Esophagus squamous epithelium (tissue), 5 donors: ENCODE results near the gene LTF. TPM values are rescaled to one million over a fixed set of nuclear protein-coding genes. Genes with fewer than 3 reads are reported as not detected.

Experiments used
- DNase-seq: peaks from one replicate; lab custom pipeline; 2025; lab: John Stamatoyannopoulos, UW
- H3K27ac ChIP-seq, 4 donors: fragments of 200-600 bp; sonication (generic); one replicate each; pipeline ENCODE4 v1.5.1; 2016 to 2019; ENCODE audit warnings: mild to moderate bottlenecking in 1 of 4
- H3K27me3 ChIP-seq, 4 donors: fragments of 200-600 bp; sonication (generic); 1 replicate in 3 of 4; 2 replicates in 1 of 4; pipeline versions ENCODE4 v1.5.1 to v1.6.0; 2017 to 2021; ENCODE audit warnings: antibody characterized with exemption in 1 of 4
- H3K36me3 ChIP-seq, 3 donors: fragments of 200-600 bp; sonication (generic); one replicate each; pipeline ENCODE4 v1.5.1; 2016 to 2019
- H3K4me1 ChIP-seq, 3 donors: fragments of 200-600 bp; sonication (generic); one replicate each; pipeline ENCODE4 v1.5.1; 2017 to 2019
- H3K4me3 ChIP-seq, 4 donors: fragments of 200-600 bp; sonication (generic); 1 replicate in 3 of 4; 2 replicates in 1 of 4; pipeline ENCODE4 v1.5.1; 2016 to 2019; ENCODE audit warnings: mild to moderate bottlenecking in 2 of 4, moderate library complexity in 1 of 4
- H3K9me3 ChIP-seq, 3 donors: fragments of 200-600 bp; sonication (generic); one replicate each; pipeline ENCODE4 v1.5.1; 2016 to 2019
- POLR2A ChIP-seq, 4 donors: fragments of 450-650 bp; IDR thresholded peaks; one replicate each; pipeline ENCODE4 v1.6.1; 2017; ENCODE audit warnings: antibody characterized with exemption in 4 of 4, mild to moderate bottlenecking in 4 of 4, moderate library complexity in 3 of 4
- WGBS, 2 donors: methylation state at CpG; one replicate each; pipeline ENCODE4 v1.1.5; 2018; 5-methylcytosine and 5-hydroxymethylcytosine counted together
- intact Hi-C: fragments of 100-400 bp; cut with DNase I; formaldehyde crosslinking; loops from one replicate; pipeline ENCODE4 v1.15.0; 2022
- total RNA-seq, 4 donors: library from RNA; depleted of rRNA; stranded (reverse); fragments of >200 nt; gene quantifications; one replicate each; pipeline ENCODE4 v1.1.0, GENCODE V29; 2016
- TF ChIP-seq, protein P1 (sequence below), 6 experiments: fragments of 450-650 bp in 4 of 6; fragments of 200-600 bp in 2 of 6; sonication (generic) in 2 of 6; IDR thresholded peaks; one replicate each; pipeline ENCODE4 v1.5.1; 2016 to 2019; ENCODE audit warnings: antibody characterized with exemption in 6 of 6, mild to moderate bottlenecking in 4 of 6, moderate library complexity in 4 of 6
- donor health status: DM: yes; HTN: yes; CAD: no.

The LTF gene
- total RNA-seq, 4 donors from 2014 or later: 0.57 to 204 (median 2.6) TPM

DNA sequence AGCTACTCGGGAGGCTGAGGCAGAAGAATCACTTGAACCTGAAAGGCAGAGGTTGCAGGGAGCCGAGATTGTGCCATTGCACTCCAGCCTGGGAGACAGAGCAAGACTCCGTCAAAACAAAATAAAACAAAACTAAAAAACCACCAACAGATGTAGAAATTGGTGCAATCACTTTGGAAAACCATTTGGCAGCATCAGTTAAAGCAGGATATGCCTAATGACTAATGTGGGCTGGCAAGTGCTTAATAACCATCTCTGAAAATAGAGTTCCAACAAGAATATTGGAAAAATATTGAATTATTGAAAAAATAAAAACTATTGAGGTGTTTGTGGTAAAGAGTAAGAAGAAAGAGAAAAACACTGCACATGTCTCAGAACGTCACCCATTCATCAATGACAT is 16.9 kb upstream of the LTF start:
- no peak for TF ChIP-seq POLR2A (IDR thresholded peaks at IDR 0.05)
- TF ChIP-seq, protein P1, sequence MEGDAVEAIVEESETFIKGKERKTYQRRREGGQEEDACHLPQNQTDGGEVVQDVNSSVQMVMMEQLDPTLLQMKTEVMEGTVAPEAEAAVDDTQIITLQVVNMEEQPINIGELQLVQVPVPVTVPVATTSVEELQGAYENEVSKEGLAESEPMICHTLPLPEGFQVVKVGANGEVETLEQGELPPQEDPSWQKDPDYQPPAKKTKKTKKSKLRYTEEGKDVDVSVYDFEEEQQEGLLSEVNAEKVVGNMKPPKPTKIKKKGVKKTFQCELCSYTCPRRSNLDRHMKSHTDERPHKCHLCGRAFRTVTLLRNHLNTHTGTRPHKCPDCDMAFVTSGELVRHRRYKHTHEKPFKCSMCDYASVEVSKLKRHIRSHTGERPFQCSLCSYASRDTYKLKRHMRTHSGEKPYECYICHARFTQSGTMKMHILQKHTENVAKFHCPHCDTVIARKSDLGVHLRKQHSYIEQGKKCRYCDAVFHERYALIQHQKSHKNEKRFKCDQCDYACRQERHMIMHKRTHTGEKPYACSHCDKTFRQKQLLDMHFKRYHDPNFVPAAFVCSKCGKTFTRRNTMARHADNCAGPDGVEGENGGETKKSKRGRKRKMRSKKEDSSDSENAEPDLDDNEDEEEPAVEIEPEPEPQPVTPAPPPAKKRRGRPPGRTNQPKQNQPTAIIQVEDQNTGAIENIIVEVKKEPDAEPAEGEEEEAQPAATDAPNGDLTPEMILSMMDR (IDR thresholded peaks at IDR 0.05): no peak
- Histone ChIP-seq H3K27ac (no peak overlapping the region), H3K36me3 (no peaks in the 10 kb centered on the region), H3K27me3 (peaks cover 0 to 26% (median 0%) of the 10 kb centered on the region in 4 donors), H3K9me3 (no peaks in the 10 kb centered on the region), H3K4me1 (no peaks in the 10 kb centered on the region), H3K4me3 (no peak overlapping the region)
- DNase-seq: no peak
- intact Hi-C loops: loop anchor here (10.0 kb wide), 1 partner anchor 143 kb away; no protein-coding TSS in a partner anchor
- 57 to 60% methylated on average over 4 of the region's 4 CpGs for whole genome bisulfite sequencing, 2 donors

DNA sequence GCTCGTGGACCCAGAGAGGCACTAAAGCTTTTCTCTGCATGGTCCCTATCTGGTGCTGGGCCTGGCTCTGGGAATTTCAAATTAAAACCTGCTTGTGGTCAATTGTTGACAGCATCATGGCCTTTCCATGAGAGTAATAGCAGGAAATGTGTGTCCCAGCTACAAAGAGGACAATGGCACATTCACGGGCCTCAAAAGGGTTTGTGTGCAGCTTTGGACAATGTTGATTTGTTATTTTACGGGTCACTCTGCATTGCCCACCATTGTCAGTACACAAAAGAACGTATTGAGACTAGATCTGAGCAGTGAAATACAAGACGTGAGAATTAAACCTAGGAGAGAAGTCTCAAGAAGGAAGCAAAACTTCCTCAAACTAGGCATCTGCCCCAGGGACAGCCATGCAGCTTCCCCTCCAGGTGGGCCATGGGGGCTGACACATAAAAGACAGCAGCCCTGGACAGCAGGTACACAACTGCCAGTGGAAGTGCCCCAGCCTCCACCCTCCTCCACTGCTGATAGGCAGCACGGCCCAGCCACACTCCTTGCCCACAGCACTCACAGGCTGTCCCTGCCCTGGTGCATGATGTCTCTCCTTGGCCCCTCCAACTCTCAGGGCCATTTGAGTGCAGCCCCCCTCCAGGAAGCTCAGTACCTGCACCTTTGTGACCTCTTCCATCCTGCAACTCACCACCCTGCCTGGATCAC is 15.9 kb upstream of the LTF start:
- Histone ChIP-seq H3K36me3 (no peaks in the 10 kb centered on the region), H3K4me1 (no peaks in the 10 kb centered on the region), H3K4me3 (no peak overlapping the region), H3K27ac (no peak overlapping the region), H3K27me3 (peaks cover 0 to 26% (median 0%) of the 10 kb centered on the region in 4 donors), H3K9me3 (no peaks in the 10 kb centered on the region)
- no peak for DNase-seq
- WGBS, 2 donors: 88 to 91% methylated on average over 5 to 6 of the region's 6 CpGs
- TF ChIP-seq, protein P1 (IDR thresholded peaks at IDR 0.05): no peak
- TF ChIP-seq POLR2A (IDR thresholded peaks at IDR 0.05): no peak
- intact Hi-C loops: loop anchor here (10.0 kb wide), 1 partner anchor 144 kb away; no protein-coding TSS in a partner anchor

DNA sequence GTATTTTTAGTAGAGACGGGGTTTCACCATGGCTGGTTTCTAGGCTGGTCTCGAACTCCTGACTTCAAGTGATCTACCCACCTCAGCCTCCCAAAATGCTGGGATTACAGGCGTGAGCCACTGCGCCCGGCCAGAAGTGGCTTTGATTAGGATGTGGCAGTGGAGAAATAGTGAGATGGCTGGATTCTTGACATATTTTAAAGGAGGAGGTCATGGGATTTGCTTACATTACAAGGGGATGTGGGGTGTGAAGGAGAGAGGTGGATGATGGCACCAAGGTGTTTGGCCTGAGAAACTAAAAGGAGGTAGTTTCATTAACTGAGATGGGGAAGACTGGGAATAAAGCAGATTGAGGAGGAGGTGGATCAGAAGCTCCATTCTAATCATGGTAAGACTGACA is 15.0 kb upstream of the LTF start:
- intact Hi-C loops: loop anchor here (10.0 kb wide), 1 partner anchor 145 kb away; no protein-coding TSS in a partner anchor
- Histone ChIP-seq H3K4me3 (no peak overlapping the region), H3K4me1 (no peaks in the 10 kb centered on the region), H3K36me3 (no peaks in the 10 kb centered on the region), H3K9me3 (peaks cover 0 to 3% (median 0%) of the 10 kb centered on the region in 3 donors), H3K27ac (no peak overlapping the region), H3K27me3 (peaks cover 0 to 26% (median 0%) of the 10 kb centered on the region in 4 donors)
- DNase-seq: no peak
- WGBS, 2 donors: 65 to 69% methylated on average over 5 of the region's 5 CpGs
- TF ChIP-seq, protein P1 (IDR thresholded peaks at IDR 0.05): no peak
- TF ChIP-seq POLR2A (IDR thresholded peaks at IDR 0.05): no peak

DNA sequence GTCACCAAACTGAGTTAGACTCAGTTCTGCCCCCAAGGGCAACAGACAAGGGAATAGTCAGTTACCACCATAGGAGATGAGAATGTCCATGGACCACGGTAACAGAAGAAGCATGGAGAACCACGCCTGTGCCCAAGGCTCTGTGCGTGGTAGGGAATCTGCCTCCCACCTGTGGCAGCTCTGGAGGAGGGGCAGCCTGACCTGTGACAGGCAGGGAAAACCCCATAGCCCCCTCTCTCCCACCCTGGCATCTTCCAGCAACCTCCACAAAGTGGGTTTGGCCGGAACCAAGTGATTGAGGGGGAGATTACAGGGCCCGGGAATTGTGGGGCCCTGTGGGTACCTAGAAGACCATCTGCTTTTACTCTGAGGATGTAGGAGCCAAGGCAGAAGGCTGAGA is 14.3 kb upstream of the LTF start:
- DNase-seq: no peak
- H3K4me1 ChIP-seq: no peaks in the 10 kb centered on the region
- peaks cover 0 to 7% (median 0%) of the 10 kb centered on the region in 3 donors for H3K9me3 ChIP-seq
- WGBS, 2 donors: 79% methylated on average over 3 of the region's 5 CpGs; no CpG with 5 or more reads in 1 of the 2 donors
- intact Hi-C loops: no loop called here
- TF ChIP-seq, protein P1 (IDR thresholded peaks at IDR 0.05): no peak
- TF ChIP-seq POLR2A (IDR thresholded peaks at IDR 0.05): no peak
- no peaks in the 10 kb centered on the region for H3K36me3 ChIP-seq
- peaks cover 0 to 26% (median 0%) of the 10 kb centered on the region in 4 donors for H3K27me3 ChIP-seq
- no peak overlapping the region for H3K27ac ChIP-seq
- no peak overlapping the region for H3K4me3 ChIP-seq

DNA sequence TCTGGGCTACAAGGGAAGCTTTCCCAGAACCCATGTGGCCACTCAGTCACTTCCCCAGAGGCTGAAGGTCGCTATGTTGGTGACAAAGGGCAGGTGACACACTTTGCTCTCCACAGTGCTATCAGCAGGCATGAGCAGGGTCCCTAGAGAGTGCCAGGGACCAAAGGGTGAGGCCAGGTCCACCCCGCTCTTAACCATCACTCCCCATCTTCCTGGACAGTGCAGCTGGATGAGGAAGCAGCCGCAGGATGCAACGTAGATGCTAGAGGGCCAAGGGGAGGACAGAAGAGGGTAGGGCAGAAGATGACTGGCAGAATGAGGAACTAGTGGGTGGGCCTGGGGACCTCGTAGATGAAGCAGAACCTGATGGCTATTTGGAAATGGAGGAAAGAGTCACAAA is 13.6 kb upstream of the LTF start:
- Histone ChIP-seq H3K4me3 (no peak overlapping the region), H3K36me3 (no peaks in the 10 kb centered on the region), H3K27ac (no peak overlapping the region), H3K9me3 (peaks cover 0 to 7% (median 0%) of the 10 kb centered on the region in 3 donors), H3K27me3 (peaks cover 0 to 26% (median 0%) of the 10 kb centered on the region in 4 donors), H3K4me1 (no peaks in the 10 kb centered on the region)
- no peak for DNase-seq
- TF ChIP-seq, protein P1 (IDR thresholded peaks at IDR 0.05): no peak
- TF ChIP-seq POLR2A (IDR thresholded peaks at IDR 0.05): no peak
- intact Hi-C loops: no loop called here
- 81 to 87% methylated on average over 3 to 5 of the region's 5 CpGs for whole genome bisulfite sequencing, 2 donors
